GM20000 (cell line): ENCODE results near the gene USP11.

Source experiments
- DNase-seq: peaks from one replicate; pipeline ENCODE4 v3.0.0; 2012; ENCODE audit warnings: low spot score
- TF ChIP-seq, protein P1 (sequence below): IDR thresholded peaks from 2 replicates; pipeline ENCODE4 v1.5.1; 2012; ENCODE audit warnings: mild to moderate bottlenecking, control low read depth; ENCODE audit errors: extremely low read depth, missing control alignments

The USP11 gene

DNA sequence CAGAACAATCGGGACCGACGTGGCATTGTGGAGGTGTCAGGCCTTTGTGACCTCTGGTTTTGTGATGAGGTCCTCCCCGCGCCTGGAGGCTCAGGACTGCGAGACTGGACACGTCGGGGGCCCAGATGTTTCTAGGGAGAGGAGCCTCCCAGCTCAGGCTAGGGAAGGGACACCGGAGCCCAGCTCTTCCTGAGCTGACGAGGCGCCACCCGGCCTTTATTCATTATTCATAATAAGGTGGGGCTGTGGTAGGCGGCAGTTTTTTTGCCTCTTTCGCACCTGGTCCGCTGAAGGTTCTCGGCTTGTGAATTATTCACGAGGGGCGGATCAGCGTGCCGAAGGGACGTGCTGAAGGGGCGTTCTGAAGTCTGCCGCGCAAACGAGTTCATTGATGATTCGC is 41.5 kb upstream of the USP11 start:
- DNase-seq, result peak; percentile 43

DNA sequence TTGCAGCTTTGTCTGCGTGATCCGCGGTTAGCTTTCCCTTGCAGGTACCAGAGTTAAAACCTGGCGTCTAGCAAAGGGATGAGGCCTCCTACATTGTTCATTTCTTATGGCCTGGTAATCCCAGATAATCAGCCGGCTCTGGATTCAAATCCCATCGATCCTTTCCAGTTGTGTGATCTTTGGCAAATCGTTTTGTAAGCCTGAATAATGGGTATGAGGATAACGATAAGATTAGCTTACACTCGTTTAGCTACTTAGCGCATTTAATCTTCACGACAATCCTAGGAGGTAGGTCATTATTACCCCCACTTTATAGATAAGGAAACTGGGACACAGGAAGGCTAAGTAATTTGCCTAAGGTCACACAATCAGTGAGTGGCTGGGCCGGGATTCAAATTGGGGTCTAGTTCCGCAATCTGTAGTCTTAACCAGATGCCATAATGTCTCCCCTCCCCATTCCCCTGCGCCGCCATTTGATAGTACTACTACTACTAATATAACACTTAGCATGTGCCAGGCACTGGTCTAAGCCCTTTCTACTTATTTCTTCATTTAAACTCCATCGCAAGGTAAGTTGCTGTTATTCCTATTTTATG is 40.9 kb upstream of the USP11 start:
- no peak for DNase-seq
- TF ChIP-seq, protein P1, sequence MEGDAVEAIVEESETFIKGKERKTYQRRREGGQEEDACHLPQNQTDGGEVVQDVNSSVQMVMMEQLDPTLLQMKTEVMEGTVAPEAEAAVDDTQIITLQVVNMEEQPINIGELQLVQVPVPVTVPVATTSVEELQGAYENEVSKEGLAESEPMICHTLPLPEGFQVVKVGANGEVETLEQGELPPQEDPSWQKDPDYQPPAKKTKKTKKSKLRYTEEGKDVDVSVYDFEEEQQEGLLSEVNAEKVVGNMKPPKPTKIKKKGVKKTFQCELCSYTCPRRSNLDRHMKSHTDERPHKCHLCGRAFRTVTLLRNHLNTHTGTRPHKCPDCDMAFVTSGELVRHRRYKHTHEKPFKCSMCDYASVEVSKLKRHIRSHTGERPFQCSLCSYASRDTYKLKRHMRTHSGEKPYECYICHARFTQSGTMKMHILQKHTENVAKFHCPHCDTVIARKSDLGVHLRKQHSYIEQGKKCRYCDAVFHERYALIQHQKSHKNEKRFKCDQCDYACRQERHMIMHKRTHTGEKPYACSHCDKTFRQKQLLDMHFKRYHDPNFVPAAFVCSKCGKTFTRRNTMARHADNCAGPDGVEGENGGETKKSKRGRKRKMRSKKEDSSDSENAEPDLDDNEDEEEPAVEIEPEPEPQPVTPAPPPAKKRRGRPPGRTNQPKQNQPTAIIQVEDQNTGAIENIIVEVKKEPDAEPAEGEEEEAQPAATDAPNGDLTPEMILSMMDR, result no peak

More for the DNA sequence above, 41.5 kb upstream of the USP11 start:
- TF ChIP-seq, protein P1, result no peak

DNA sequence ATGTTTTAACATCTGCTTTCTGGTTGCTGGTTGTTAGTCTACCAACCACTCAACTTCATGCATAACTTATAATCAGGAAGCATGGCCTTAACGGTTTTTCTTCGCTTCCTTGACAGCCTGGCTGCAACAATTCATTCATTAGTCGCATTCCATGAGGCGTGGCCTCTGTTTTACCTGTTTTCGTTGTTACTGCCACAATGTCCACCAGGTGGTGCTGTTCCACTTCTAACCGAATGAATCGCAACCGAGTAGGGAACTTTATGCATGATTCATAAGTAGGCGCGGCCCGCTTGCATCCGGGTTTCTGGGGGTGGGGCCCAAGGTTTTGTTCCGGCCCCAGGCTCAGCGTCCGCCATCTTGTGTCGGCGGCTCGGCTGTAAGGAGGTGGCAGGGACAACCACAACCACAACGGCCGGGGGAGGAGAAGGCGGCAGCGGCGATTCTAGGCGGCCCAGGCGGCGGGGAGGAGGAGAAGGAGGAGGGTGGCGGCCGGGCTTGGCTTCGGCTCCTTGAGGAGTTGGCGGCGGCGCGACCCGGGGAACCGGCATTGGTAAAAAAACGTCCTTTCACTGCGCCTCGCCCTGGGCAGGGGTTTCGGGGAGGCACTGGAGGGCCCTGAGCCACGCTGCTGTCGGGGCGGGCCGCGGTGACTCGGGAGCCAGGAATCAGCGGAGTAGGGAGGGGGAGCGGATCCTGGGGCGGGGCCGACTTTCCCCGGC is 39.2 kb upstream of the USP11 start, which contains the start of gene UBA1:
Gene UBA1, plus strand, starts transcription at position 355 of the 719 bp plus-strand sequence. CDS start 4,974 bp downstream, outside the sequence.
- TF ChIP-seq, protein P1, result peak; percentile 26
- peak; percentile 80 for DNase-seq

DNA sequence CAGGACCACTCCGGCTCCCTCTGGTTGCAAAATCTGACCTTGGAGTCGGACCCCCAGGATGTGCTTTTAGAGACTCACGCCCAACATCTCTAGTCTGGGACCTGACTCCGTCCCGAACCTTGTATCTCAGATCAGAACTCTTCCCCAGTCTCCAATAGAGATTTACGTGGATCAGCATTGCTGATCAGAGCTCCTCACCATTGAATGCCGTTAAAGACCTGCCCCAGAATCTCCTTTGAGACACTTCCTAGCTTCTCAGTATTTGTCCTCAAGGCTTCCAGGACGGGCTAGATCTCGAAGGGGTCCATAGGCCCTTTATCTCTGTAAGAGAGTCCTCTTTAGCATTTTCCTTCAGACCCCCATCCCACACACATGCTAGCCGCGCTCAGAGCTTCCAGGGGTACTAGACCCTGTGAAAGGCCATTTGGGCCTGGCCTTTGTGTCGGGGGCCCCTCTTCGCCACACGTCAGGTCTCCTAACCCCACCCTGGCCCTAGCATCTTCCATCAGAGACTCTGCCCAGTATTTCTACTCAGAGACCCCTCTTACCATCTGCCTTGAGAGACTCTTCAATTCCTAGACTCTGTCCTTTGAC is 38.5 kb upstream of the USP11 start:
- no peak for DNase-seq
- TF ChIP-seq, protein P1, result no peak

DNA sequence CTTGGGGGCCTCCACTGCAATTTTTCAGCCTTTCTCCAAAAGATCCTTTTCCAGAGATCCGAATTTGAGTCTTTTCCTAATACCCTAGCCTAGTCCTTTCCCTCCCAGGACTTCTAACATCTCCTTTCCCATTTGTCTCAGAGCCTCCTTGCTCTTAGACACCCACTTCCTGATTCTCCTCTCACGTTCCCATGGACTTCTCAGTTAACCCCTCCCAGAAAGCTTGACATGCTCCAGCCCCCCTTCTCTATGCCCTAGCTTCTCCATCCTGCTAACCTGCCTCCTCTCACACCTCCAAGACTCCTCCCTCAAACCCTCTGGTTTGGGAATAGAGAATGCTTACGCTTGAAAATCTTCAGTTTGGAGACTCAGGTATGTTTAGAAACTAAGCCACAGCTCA is 36.7 kb upstream of the USP11 start:
- TF ChIP-seq, protein P1, result no peak
- no peak for DNase-seq

DNA sequence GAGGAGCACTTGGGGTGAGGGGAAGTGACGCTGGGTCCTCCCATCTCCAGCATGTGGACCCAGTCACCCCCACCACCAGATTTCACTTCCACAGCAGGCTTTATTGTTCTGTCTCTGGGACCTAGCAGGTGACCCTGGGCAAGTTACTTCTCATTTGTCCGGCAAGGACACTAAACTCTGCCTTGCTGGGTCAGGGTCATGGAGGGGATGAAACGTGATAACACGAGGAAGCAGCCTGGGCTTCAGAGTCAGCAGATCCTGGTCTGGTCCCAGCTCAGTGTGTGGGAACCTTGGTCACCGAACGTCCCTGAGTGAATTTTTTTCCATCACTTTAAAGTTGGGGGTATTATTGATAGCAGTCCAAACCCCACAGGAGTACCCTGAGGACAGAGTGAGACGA is 35.3 kb upstream of the USP11 start:
- DNase-seq, result no peak
- TF ChIP-seq, protein P1, result no peak

DNA sequence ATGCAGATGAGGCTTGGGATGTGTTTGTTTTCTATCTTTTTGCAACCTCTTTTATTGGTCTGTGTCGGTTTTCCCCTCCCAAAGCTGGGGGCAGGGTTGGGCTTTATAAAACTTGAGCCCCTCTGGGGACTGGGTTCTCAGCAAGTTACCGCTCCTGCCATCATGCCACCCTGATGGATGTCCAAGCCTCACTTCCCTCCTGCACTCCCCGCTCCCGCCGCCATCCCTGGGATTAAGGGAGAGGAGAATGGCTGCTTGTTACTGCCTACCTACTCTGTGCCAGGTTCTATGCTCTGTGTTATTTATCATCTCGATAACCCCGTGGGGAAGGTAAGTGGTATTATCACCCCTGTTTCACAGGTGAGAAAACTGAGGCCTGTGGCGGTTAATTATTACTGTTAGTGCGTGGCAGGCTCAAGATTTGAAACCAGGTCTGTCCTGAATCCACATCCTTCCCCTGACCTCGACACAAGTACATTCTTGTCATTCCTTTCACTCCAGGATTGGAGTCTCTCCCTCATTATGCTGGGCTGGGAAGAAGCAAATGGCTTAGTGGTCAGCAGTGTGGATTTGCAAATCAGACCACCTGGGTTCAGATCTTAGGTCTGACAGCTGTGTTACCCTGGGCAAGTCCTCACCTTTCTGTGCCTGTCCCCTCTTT is 34.7 kb upstream of the USP11 start:
- TF ChIP-seq, protein P1, result no peak
- DNase-seq, result no peak
